GM19238 (cell line): ENCODE measurements around the gene LSM3.

Source experiments
- DNase-seq: peaks from one replicate; pipeline ENCODE4 v3.0.0; 2011; ENCODE audit warnings: low spot score; ENCODE audit not compliant: insufficient read length

Gene LSM3

GRCh38 chr3:14143271-14144225 is 35.1 kb upstream of the LSM3 start:
- DNase-seq, result no peak

GRCh38 chr3:14144423-14145075 is 34.1 kb upstream of the LSM3 start:
- peak; percentile 85 for DNase-seq

GRCh38 chr3:14145236-14145635 is 33.4 kb upstream of the LSM3 start:
- DNase-seq, result no peak

- DNase-seq, result no peak
Measured at GRCh38 chr3:14145670-14146380, 32.8 kb upstream of the LSM3 start.

GRCh38 chr3:14146381-14147065 is 32.1 kb upstream of the LSM3 start:
- DNase-seq, result no peak

- no peak for DNase-seq
Measured at GRCh38 chr3:14147066-14147435, 31.6 kb upstream of the LSM3 start.

- DNase-seq, result no peak
Measured at GRCh38 chr3:14147617-14148016, 31.0 kb upstream of the LSM3 start.

- no peak for DNase-seq
Measured at GRCh38 chr3:14148041-14148985, 30.3 kb upstream of the LSM3 start.

- no peak for DNase-seq
Measured at GRCh38 chr3:14150078-14150477, 28.5 kb upstream of the LSM3 start.

GRCh38 chr3:14150491-14151230 is 28.0 kb upstream of the LSM3 start:
- DNase-seq, result no peak

GRCh38 chr3:14151471-14152083 is 27.0 kb upstream of the LSM3 start:
- no peak for DNase-seq

GRCh38 chr3:14152233-14152962 is 26.2 kb upstream of the LSM3 start:
- no peak for DNase-seq

- no peak for DNase-seq
Measured at GRCh38 chr3:14152963-14153355, 25.7 kb upstream of the LSM3 start.

GRCh38 chr3:14153663-14154062 is 25.0 kb upstream of the LSM3 start:
- no peak for DNase-seq

GRCh38 chr3:14154276-14154675 is 24.3 kb upstream of the LSM3 start:
- DNase-seq, result no peak

GRCh38 chr3:14154895-14155440 is 23.6 kb upstream of the LSM3 start:
- no peak for DNase-seq

GRCh38 chr3:14156201-14156600 is 22.4 kb upstream of the LSM3 start:
- DNase-seq, result no peak

GRCh38 chr3:14156843-14157561 is 21.6 kb upstream of the LSM3 start:
- DNase-seq, result no peak
